ENCODE results near the gene TMEM248. TPM values are rescaled to one million over a fixed set of nuclear protein-coding genes. Genes with fewer than 3 reads are reported as not detected.
"Not testable (repeated sequence)": the region's sequence is repeated elsewhere in the genome, so short reads cannot be mapped to it uniquely, and the experiment has no call there.

Gene TMEM248
- total and polyA plus RNA-seq, 2 of the 8 experiments (the other 6 are each of a cell fraction or from before 2014, with no cell fraction given): 63.6 to 126 TPM

- H2BK120ac ChIP-seq (replicated peaks; ENCODE audit: low read depth, low read length); H3K36me3 ChIP-seq (ENCODE audit: control insufficient read depth in 2 of 4, insufficient read depth in 4 of 4, low read length in 3 of 4); H3K9me3 ChIP-seq (ENCODE audit: insufficient read depth in 2 of 2, low read depth in 1 of 2, low read length in 1 of 2); H3K4me1 ChIP-seq (replicated peaks in 1 of 4; ENCODE audit: control insufficient read depth in 3 of 4, insufficient read depth in 4 of 4, low read length in 3 of 4); H3K79me1 ChIP-seq (ENCODE audit: low read depth, low read length); H3K4me2 ChIP-seq (ENCODE audit: insufficient read depth in 1 of 2, low read depth in 2 of 2, low read length in 2 of 2); H3K4ac ChIP-seq (replicated peaks; ENCODE audit: insufficient read length, low read depth, low read length); H2BK5ac ChIP-seq (ENCODE audit: low read depth, low read length); H3K23ac ChIP-seq (ENCODE audit: insufficient read length); H3K79me2 ChIP-seq (ENCODE audit: control insufficient read depth in 1 of 2, insufficient read depth in 2 of 2, low read length in 2 of 2); H3K27me3 ChIP-seq (replicated peaks in 1 of 4; ENCODE audit: control insufficient read depth in 3 of 4, extremely low read depth in 1 of 4, insufficient read depth in 3 of 4, low read length in 3 of 4); H2AK5ac ChIP-seq (ENCODE audit: low read depth, low read length); DNase-seq (ENCODE audit: low read depth in 1 of 2, low spot score in 2 of 2); H3K27ac ChIP-seq (ENCODE audit: low read depth, low read length); H2BK20ac ChIP-seq (ENCODE audit: low read length); H4K91ac ChIP-seq (replicated peaks; ENCODE audit: insufficient read length, low read length); H3K23me2 ChIP-seq (ENCODE audit: low read depth, low read length); H4K8ac ChIP-seq (ENCODE audit: extremely low read depth, insufficient read depth, low read length); FAIRE-seq; H2BK15ac ChIP-seq (ENCODE audit: low read length); H3K18ac ChIP-seq (ENCODE audit: extremely low read depth, low read length); H2AFZ ChIP-seq (ENCODE audit: low read length); H3K9ac ChIP-seq (replicated peaks in 1 of 4; ENCODE audit: extremely low read depth in 1 of 4, low read depth in 3 of 4, low read length in 3 of 4); H2BK12ac ChIP-seq (ENCODE audit: low read depth, low read length); H4K5ac ChIP-seq (ENCODE audit: insufficient read length, low read depth, low read length); H4K20me1 ChIP-seq (replicated peaks in 1 of 2; ENCODE audit: control insufficient read depth in 1 of 2, insufficient read depth in 2 of 2, low read length in 2 of 2); H3K4me3 ChIP-seq (ENCODE audit: extremely low read depth in 1 of 4, insufficient read depth in 2 of 4, low read depth in 3 of 4, low read length in 4 of 4); H3K56ac ChIP-seq (replicated peaks; ENCODE audit: insufficient read length, low read depth, low read length); H3K14ac ChIP-seq (ENCODE audit: insufficient read length): not testable (repeated sequence)
- WGBS, 2 experiments (ENCODE audit: extremely low coverage in 1 of 2, insufficient coverage in 1 of 2, insufficient read length in 1 of 2, insufficient replicate concordance in 2 of 2, low coverage in 1 of 2, low lambda C conversion rate in 2 of 2, missing lambda C conversion rate in 1 of 2): 87% methylated on average over 5 of the region's 5 CpGs; no CpG with 5 or more reads in 1 of the 2 experiments
- ChIA-PET CTCF (ENCODE audit: partially characterized antibody) (interaction anchor here (0.7 to 1.6 kb wide), 3 partner anchors 11 to 815 kb away, joined by 3 to 4 read pairs (median 3); no protein-coding TSS in a partner anchor), POLR2A (ENCODE audit: partially characterized antibody) (interaction anchor here (0.7 kb wide), 2 partner anchors 70 to 124 kb away, joined by 3 read pairs; no protein-coding TSS in a partner anchor)
Observed at GRCh38 chr7:66969001-66969400, 48.0 kb downstream of the TMEM248 start.

All from H1 (cell line).